ENCODE measurements around the gene MRPS26. TPM values are rescaled to one million over a fixed set of nuclear protein-coding genes. Genes with fewer than 3 reads are reported as not detected.

MRPS26 gene
- 26.6 and 30.1 TPM in 2 replicates for polyA plus RNA-seq (2013)

DNA sequence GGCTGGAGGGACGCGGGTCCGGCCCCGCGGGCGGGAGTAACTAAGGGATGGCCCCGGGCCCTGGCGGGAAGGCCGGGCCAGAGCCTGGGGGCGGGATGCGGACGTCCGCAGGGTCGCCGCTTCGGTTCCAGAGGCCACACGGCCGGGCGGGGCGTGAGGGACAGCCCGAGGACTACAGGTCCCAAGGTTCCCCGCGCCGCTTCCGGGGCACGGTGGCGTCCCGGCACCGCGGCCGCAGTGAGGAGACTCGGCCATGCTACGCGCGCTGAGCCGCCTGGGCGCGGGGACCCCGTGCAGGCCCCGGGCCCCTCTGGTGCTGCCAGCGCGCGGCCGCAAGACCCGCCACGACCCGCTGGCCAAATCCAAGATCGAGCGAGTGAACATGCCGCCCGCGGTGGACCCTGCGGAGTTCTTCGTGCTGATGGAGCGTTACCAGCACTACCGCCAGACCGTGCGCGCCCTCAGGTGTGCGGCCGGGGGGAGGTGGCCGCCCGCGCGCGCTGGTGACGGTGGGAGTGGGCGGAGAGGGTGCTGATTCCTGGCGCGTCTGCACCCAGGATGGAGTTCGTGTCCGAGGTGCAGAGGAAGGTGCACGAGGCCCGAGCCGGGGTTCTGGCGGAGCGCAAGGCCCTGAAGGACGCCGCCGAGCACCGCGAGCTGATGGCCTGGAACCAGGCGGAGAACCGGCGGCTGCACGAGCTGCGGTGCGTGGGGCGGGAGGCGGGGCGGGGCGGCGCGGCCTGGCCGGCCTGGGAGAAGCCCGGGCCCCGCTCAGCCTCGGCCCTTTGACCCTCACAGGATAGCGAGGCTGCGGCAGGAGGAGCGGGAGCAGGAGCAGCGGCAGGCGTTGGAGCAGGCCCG lies at the start of gene MRPS26:
Gene MRPS26, plus strand, starts transcription at position 237 of the 861 bp plus-strand sequence. Its CDS starts 17 bp downstream, at position 254.
- Histone ChIP-seq H4K8ac (ENCODE audit: low read depth, low read length) (peak within 1 kb of the TSS; percentile 93), H2AFZ (ENCODE audit: insufficient read depth, low read length, poor library complexity) (peak within 1 kb of the TSS; percentile 86), H4K91ac (ENCODE audit: low read depth, low read length) (peak within 1 kb of the TSS; percentile 71), H3K18ac (ENCODE audit: low read length) (peak within 1 kb of the TSS; percentile 77), H3K27me3 (ENCODE audit: insufficient read depth, low read length) (no peaks in the 10 kb centered on the region), H3K79me1 (ENCODE audit: low read length) (peaks cover 13% of the 10 kb centered on the region), H4K12ac (ENCODE audit: low read depth, low read length) (peak within 1 kb of the TSS; percentile 88), H3K14ac (ENCODE audit: low read length) (peak within 1 kb of the TSS; percentile 80), H3K9ac (ENCODE audit: low read length) (peak within 1 kb of the TSS; percentile 88), H3K9me3 (ENCODE audit: insufficient read depth, low read depth, low read length) (peaks cover 2% of the 10 kb centered on the region), H3K4me3 (ENCODE audit: low read depth, low read length) (peak within 1 kb of the TSS; percentile 86), H3K4me2 (ENCODE audit: low read length) (peak within 1 kb of the TSS; percentile 90), H2BK120ac (ENCODE audit: insufficient read depth, low read length, poor library complexity) (peak within 1 kb of the TSS; percentile 18), H3K27ac (ENCODE audit: low read depth, low read length) (peak within 1 kb of the TSS; percentile 43), H3K4me1 (ENCODE audit: control insufficient read depth in 1 of 2, insufficient read depth in 2 of 2, low read length in 2 of 2) (peaks cover 3 to 7% of the 10 kb centered on the region in 2 experiments), H3K4ac (ENCODE audit: low read depth, low read length) (peak within 1 kb of the TSS; percentile 31), H3K79me2 (ENCODE audit: control insufficient read depth, insufficient read depth, low read length, poor library complexity) (peaks cover 9% of the 10 kb centered on the region), H2BK5ac (ENCODE audit: low read depth, low read length, poor library complexity) (peak within 1 kb of the TSS; percentile 38), H3K23ac (ENCODE audit: low read length) (no peak within 1 kb of the TSS), H2BK12ac (ENCODE audit: low read length) (no peak within 1 kb of the TSS), H2AK5ac (ENCODE audit: low read length) (peak within 1 kb of the TSS; percentile 27), H3K36me3 (ENCODE audit: control insufficient read depth in 1 of 2, insufficient read depth in 2 of 2, low read length in 2 of 2) (peaks cover 20 to 26% of the 10 kb centered on the region in 2 experiments)
- WGBS (ENCODE audit: extremely low coverage, insufficient coverage, insufficient read length), result no CpG with 5 or more reads among the region's 104 CpGs
- DNase-seq, result peak; percentile 88 to 92

- no peaks in the 10 kb centered on the region for H3K9me3 ChIP-seq (ENCODE audit: insufficient read depth, low read depth, low read length)
- H3K27ac ChIP-seq (ENCODE audit: low read depth, low read length), result no peak overlapping the region
- no peak overlapping the region for H2BK12ac ChIP-seq (ENCODE audit: low read length)
- H4K12ac ChIP-seq (ENCODE audit: low read depth, low read length), result no peak overlapping the region
- H3K9ac ChIP-seq (ENCODE audit: low read length), result no peak overlapping the region
- H3K14ac ChIP-seq (ENCODE audit: low read length), result no peak overlapping the region
- H2BK5ac ChIP-seq (ENCODE audit: low read depth, low read length, poor library complexity), result no peak overlapping the region
- H3K79me2 ChIP-seq (ENCODE audit: control insufficient read depth, insufficient read depth, low read length, poor library complexity), result no peaks in the 10 kb centered on the region
- no peaks in the 10 kb centered on the region for H3K27me3 ChIP-seq (ENCODE audit: insufficient read depth, low read length)
- H3K4me3 ChIP-seq (ENCODE audit: low read depth, low read length), result no peak overlapping the region
- H3K36me3 ChIP-seq (ENCODE audit: control insufficient read depth in 1 of 2, insufficient read depth in 2 of 2, low read length in 2 of 2), result peaks cover 0 to 2% of the 10 kb centered on the region in 2 experiments
- H3K4me1 ChIP-seq (ENCODE audit: control insufficient read depth in 1 of 2, insufficient read depth in 2 of 2, low read length in 2 of 2), result peaks cover 1 to 2% of the 10 kb centered on the region in 2 experiments
- no peak overlapping the region for H3K4me2 ChIP-seq (ENCODE audit: low read length)
- H3K4ac ChIP-seq (ENCODE audit: low read depth, low read length), result no peak overlapping the region
- no peaks in the 10 kb centered on the region for H3K79me1 ChIP-seq (ENCODE audit: low read length)
- no peak overlapping the region for H2AFZ ChIP-seq (ENCODE audit: insufficient read depth, low read length, poor library complexity)
- no peak overlapping the region for H2BK120ac ChIP-seq (ENCODE audit: insufficient read depth, low read length, poor library complexity)
- H3K23ac ChIP-seq (ENCODE audit: low read length), result no peak overlapping the region
- H4K8ac ChIP-seq (ENCODE audit: low read depth, low read length), result no peak overlapping the region
- no peak overlapping the region for H3K18ac ChIP-seq (ENCODE audit: low read length)
- no peak for DNase-seq
- H2AK5ac ChIP-seq (ENCODE audit: low read length), result no peak overlapping the region
- H4K91ac ChIP-seq (ENCODE audit: low read depth, low read length), result no peak overlapping the region
Observed at GRCh38 chr20:2998728-2999127, 47.1 kb upstream of the MRPS26 start.

DNA sequence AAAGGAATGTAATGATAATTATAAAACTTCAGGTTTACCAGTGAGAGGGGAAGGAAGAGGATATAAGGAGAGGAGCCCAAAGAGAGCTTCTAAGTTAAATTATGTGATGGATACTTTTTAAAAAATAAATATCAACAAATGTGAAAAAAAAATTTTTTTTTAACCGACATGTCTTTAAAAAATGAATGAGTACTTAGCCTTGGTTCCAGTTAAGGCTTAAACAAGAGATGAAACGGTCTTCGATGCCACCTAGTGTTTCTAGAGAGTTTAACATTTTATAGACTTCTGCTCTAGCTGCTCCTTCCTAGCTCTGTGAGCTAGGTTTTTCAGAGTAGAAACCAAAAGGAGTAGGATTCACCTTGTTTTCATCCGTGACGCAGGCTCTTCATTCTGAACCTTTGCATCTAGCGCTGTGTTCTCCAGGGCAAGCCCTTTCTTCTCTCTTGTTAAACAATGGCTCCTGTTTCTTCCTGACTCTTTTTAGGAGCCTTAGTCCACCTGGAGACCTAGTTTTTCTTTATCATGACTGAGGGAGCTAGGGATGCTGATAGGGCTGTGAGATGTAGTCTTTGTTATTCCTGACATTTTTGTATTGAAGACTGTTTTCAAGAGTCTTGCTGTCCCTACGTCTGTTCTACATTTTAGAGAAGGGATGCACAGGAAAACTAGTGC lies 44.9 kb upstream of the MRPS26 start:
- Histone ChIP-seq H3K23ac (ENCODE audit: low read length) (no peak overlapping the region), H3K27me3 (ENCODE audit: insufficient read depth, low read length) (no peaks in the 10 kb centered on the region), H3K4ac (ENCODE audit: low read depth, low read length) (no peak overlapping the region), H3K79me2 (ENCODE audit: control insufficient read depth, insufficient read depth, low read length, poor library complexity) (no peaks in the 10 kb centered on the region), H3K27ac (ENCODE audit: low read depth, low read length) (no peak overlapping the region), H4K12ac (ENCODE audit: low read depth, low read length) (no peak overlapping the region), H2AK5ac (ENCODE audit: low read length) (no peak overlapping the region), H3K14ac (ENCODE audit: low read length) (no peak overlapping the region), H2BK12ac (ENCODE audit: low read length) (no peak overlapping the region), H4K91ac (ENCODE audit: low read depth, low read length) (no peak overlapping the region), H3K36me3 (ENCODE audit: control insufficient read depth in 1 of 2, insufficient read depth in 2 of 2, low read length in 2 of 2) (peaks cover 0 to 2% of the 10 kb centered on the region in 2 experiments), H3K4me1 (ENCODE audit: control insufficient read depth in 1 of 2, insufficient read depth in 2 of 2, low read length in 2 of 2) (no peaks in the 10 kb centered on the region), H3K18ac (ENCODE audit: low read length) (no peak overlapping the region), H2AFZ (ENCODE audit: insufficient read depth, low read length, poor library complexity) (no peak overlapping the region), H3K79me1 (ENCODE audit: low read length) (no peaks in the 10 kb centered on the region), H4K8ac (ENCODE audit: low read depth, low read length) (no peak overlapping the region), H3K9ac (ENCODE audit: low read length) (no peak overlapping the region), H2BK120ac (ENCODE audit: insufficient read depth, low read length, poor library complexity) (no peak overlapping the region), H3K4me2 (ENCODE audit: low read length) (no peak overlapping the region), H3K4me3 (ENCODE audit: low read depth, low read length) (no peak overlapping the region), H3K9me3 (ENCODE audit: insufficient read depth, low read depth, low read length) (no peaks in the 10 kb centered on the region), H2BK5ac (ENCODE audit: low read depth, low read length, poor library complexity) (no peak overlapping the region)
- WGBS (ENCODE audit: extremely low coverage, insufficient coverage, insufficient read length), result no CpG with 5 or more reads among the region's 7 CpGs
- DNase-seq, result peak; percentile 33 to 86

- no peak overlapping the region for H3K14ac ChIP-seq (ENCODE audit: low read length)
- H3K9me3 ChIP-seq (ENCODE audit: insufficient read depth, low read depth, low read length), result no peaks in the 10 kb centered on the region
- H3K4ac ChIP-seq (ENCODE audit: low read depth, low read length), result no peak overlapping the region
- H3K36me3 ChIP-seq (ENCODE audit: control insufficient read depth in 1 of 2, insufficient read depth in 2 of 2, low read length in 2 of 2), result peaks cover 2 to 12% of the 10 kb centered on the region in 2 experiments
- H4K8ac ChIP-seq (ENCODE audit: low read depth, low read length), result no peak overlapping the region
- no peak overlapping the region for H2BK12ac ChIP-seq (ENCODE audit: low read length)
- no peak overlapping the region for H2AK5ac ChIP-seq (ENCODE audit: low read length)
- no peak overlapping the region for H3K27ac ChIP-seq (ENCODE audit: low read depth, low read length)
- H4K91ac ChIP-seq (ENCODE audit: low read depth, low read length), result no peak overlapping the region
- no peak overlapping the region for H2BK5ac ChIP-seq (ENCODE audit: low read depth, low read length, poor library complexity)
- H3K4me3 ChIP-seq (ENCODE audit: low read depth, low read length), result no peak overlapping the region
- H3K4me1 ChIP-seq (ENCODE audit: control insufficient read depth in 1 of 2, insufficient read depth in 2 of 2, low read length in 2 of 2), result no peaks in the 10 kb centered on the region
- H3K9ac ChIP-seq (ENCODE audit: low read length), result no peak overlapping the region
- no peak overlapping the region for H3K4me2 ChIP-seq (ENCODE audit: low read length)
- no peak overlapping the region for H2BK120ac ChIP-seq (ENCODE audit: insufficient read depth, low read length, poor library complexity)
- no peaks in the 10 kb centered on the region for H3K27me3 ChIP-seq (ENCODE audit: insufficient read depth, low read length)
- H3K79me2 ChIP-seq (ENCODE audit: control insufficient read depth, insufficient read depth, low read length, poor library complexity), result no peaks in the 10 kb centered on the region
- no peak overlapping the region for H2AFZ ChIP-seq (ENCODE audit: insufficient read depth, low read length, poor library complexity)
- WGBS (ENCODE audit: extremely low coverage, insufficient coverage, insufficient read length), result no CpG with 5 or more reads among the region's 2 CpGs
- no peak overlapping the region for H3K18ac ChIP-seq (ENCODE audit: low read length)
- H4K12ac ChIP-seq (ENCODE audit: low read depth, low read length), result no peak overlapping the region
- no peak overlapping the region for H3K23ac ChIP-seq (ENCODE audit: low read length)
- no peaks in the 10 kb centered on the region for H3K79me1 ChIP-seq (ENCODE audit: low read length)
- no peak for DNase-seq
Observed at GRCh38 chr20:3003416-3003815, 42.4 kb upstream of the MRPS26 start.

Data from trophoblast cell (in vitro differentiated cells and primary cell).